K562 (cell line): ENCODE data around the gene CLIC1. TPM values are rescaled to one million over a fixed set of nuclear protein-coding genes. Genes with fewer than 3 reads are reported as not detected.
A peak's percentile ranks its signal among the peaks of the same experiment; 100 is the strongest.

Experiments used
- CHD7 ChIP-seq: fragments of 200-600 bp; sonication (generic); IDR thresholded peaks from one replicate; pipeline ENCODE4 v1.6.1; 2012; ENCODE audit warnings: mild to moderate bottlenecking, low read depth, low read length, inconsistent platforms
- COPS2 ChIP-seq: fragments of 450-650 bp; conservative IDR thresholded peaks from 2 replicates; pipeline ENCODE4 v1.6.1; 2016; ENCODE audit warnings: mild to moderate bottlenecking, moderate library complexity
- CTBP1 ChIP-seq: fragments of 450-650 bp; IDR thresholded peaks from 2 replicates; pipeline ENCODE4 v1.6.1; 2016; ENCODE audit warnings: borderline replicate concordance
- RNF2 ChIP-seq: sonication (generic); IDR thresholded peaks from 2 replicates; pipeline ENCODE4 v1.6.1; 2016
- STAT6 ChIP-seq: sonication (generic); formaldehyde crosslinking; IDR thresholded peaks from 2 replicates; pipeline ENCODE4 v1.8.1; 2023; ENCODE audit warnings: mild to moderate bottlenecking, missing genetic modification reagents
- ZBTB8A ChIP-seq: fragments of 450-650 bp; IDR thresholded peaks from 2 replicates; pipeline ENCODE4 v1.6.1; 2018; ENCODE audit warnings: mild to moderate bottlenecking, moderate library complexity; ENCODE audit not compliant: partially characterized antibody
- ZNF316 ChIP-seq: fragments of 450-650 bp; IDR thresholded peaks from 2 replicates; pipeline ENCODE4 v1.6.1; 2016
- ZNF324 ChIP-seq: fragments of 250-450 bp; sonication (Bioruptor Pico); IDR thresholded peaks from 2 replicates; pipeline ENCODE4 v1.4.0; 2020; ENCODE audit warnings: mild to moderate bottlenecking
- polyA plus RNA-seq, 8 experiments: library from polyadenylated mRNA; depleted of rRNA in 4 of 8; stranded (reverse) in 5 of 8; unstranded in 3 of 8; fragments of >200 nt; fragmentation: Nextera tagmentation in 2 of 8; fragmentation: Illumina TruSeq in 1 of 8; extraction: Ambion mirVana in 2 of 8; extraction: Trizol in 1 of 8; gene quantifications; 2 replicates each; pipeline versions ENCODE4 v1.2.1 to v1.2.3, GENCODE V29; 2011 to 2014; ENCODE audit warnings: inconsistent platforms in 1 of 8, missing spikeins in 1 of 8
- total RNA-seq, 7 experiments: library from RNA; depleted of rRNA in 6 of 7; stranded (reverse); fragments of >200 nt in 6 of 7; fragmentation: Illumina TruSeq in 2 of 7; extraction: Trizol in 2 of 7; gene quantifications; 2 replicates each; pipeline versions ENCODE4 v1.2.1 to v1.2.3, GENCODE V29; 2011 to 2021; ENCODE audit warnings: low replicate concordance in 1 of 7

CLIC1 gene
- total and polyA plus RNA-seq, 9 of the 15 experiments (the other 6 are each of a cell fraction or from before 2014, with no cell fraction given): 1,267 to 2,419 (median 1,808) TPM

- TF ChIP-seq ZNF316 (peak; percentile 51; the same call in 1 of the 2 replicates), ZBTB8A (no peak), RNF2 (peak; percentile 77), STAT6 (CRISPR knock-in tag) (no peak; the same call in 1 of the 2 replicates), COPS2 (no peak), ZNF324 (CRISPR knock-in tag) (no peak; the same call in 1 of the 2 replicates), CTBP1 (peak; percentile 48; the same call in 1 of the 2 replicates), CHD7 (no peak)
These were observed 33.3 kb downstream of the CLIC1 start, which contains the start of gene ABHD16A (continued) for GRCh38 chr6:31702819-31703716.
